ENCODE measurements around the gene CFAP221.

DNA sequence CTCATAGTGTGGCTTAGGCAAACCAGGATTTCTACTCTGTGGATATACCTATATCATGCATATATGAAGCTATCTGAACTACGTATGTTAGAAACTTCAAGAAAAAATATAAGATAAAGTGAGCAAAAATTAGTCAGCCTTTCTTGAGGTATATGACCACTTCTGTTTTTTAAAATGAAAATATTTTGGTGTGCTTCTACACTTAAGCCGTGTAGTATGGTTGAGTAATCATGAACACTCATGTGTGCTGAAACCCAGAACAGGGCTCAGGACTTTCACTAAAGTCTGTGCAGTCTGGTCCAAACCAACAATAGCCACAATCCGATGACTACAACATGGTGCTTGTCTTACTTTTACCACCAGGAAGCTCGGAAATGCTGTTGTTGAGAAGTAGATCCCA is 85.9 kb downstream of the CFAP221 start:
- TF ChIP-seq, protein P1, sequence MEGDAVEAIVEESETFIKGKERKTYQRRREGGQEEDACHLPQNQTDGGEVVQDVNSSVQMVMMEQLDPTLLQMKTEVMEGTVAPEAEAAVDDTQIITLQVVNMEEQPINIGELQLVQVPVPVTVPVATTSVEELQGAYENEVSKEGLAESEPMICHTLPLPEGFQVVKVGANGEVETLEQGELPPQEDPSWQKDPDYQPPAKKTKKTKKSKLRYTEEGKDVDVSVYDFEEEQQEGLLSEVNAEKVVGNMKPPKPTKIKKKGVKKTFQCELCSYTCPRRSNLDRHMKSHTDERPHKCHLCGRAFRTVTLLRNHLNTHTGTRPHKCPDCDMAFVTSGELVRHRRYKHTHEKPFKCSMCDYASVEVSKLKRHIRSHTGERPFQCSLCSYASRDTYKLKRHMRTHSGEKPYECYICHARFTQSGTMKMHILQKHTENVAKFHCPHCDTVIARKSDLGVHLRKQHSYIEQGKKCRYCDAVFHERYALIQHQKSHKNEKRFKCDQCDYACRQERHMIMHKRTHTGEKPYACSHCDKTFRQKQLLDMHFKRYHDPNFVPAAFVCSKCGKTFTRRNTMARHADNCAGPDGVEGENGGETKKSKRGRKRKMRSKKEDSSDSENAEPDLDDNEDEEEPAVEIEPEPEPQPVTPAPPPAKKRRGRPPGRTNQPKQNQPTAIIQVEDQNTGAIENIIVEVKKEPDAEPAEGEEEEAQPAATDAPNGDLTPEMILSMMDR (conservative IDR thresholded peaks at IDR 0.05; ENCODE audit: low read length) = no peak
- no peak for TF ChIP-seq EZH2phosphoT487 (IDR thresholded peaks at IDR 0.05; ENCODE audit: borderline replicate concordance)
